Measurements from ENCODE around the gene LRRC10B.
A peak's percentile ranks its signal among the peaks of the same experiment; 100 is the strongest.

LRRC10B gene

DNA sequence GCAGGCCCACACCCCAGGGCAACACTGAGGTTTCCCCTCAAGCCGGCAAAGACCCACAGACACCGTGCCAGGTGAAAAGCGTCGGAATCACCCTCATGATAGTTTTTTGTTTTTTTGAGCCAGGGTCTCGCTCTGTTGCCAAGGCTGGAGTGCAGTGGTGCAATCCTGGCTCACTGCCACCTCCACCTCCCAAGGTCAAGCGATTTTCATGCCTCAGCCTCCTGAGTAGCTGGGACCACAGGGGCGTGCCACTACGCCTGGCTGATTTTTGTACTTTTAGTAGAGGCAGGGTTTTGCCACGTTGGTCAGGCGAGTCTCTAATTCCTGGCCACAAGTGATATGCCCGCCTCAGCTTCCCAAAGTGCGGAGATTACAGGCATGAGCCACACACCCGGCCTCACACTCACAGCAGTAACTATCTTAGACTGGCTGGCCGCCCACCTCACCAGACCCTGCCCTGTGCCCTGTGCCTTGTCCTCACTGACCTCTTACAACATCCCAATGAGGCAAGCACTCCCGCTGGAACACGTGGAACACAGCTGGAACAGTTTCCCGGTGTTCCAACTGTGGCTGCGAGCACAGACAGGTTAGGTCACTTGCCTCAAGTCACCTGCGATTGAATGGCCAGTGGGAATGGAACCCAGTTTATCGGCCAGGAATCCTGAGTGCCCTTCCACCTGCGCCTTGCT, 21.1 kb downstream of the LRRC10B start:
- no peak overlapping the region for H3K4me3 ChIP-seq (ENCODE audit: control insufficient read depth in 1 of 7, extremely low read depth in 1 of 7, insufficient read depth in 4 of 7, low read depth in 2 of 7, low read length in 6 of 7)
- no peak overlapping the region for H3K27ac ChIP-seq (ENCODE audit: insufficient read depth in 1 of 2, low read depth in 1 of 2, low read length in 2 of 2, poor library complexity in 1 of 2, severe bottlenecking in 2 of 2)
- no peak for DNase-seq
- peaks cover 0 to 2% (median 0%) of the 10 kb centered on the region in 4 experiments for H3K4me1 ChIP-seq (ENCODE audit: control extremely low read depth in 1 of 4, control insufficient read depth in 4 of 4, insufficient read depth in 4 of 4, low read length in 3 of 4)
- POLR2A ChIA-PET = no interaction called here
- peaks cover 0 to 47% (median 2%) of the 10 kb centered on the region in 5 experiments for H3K27me3 ChIP-seq (replicated peaks in 2 of 5; ENCODE audit: control insufficient read depth in 4 of 5, insufficient read depth in 5 of 5, low read length in 4 of 5)
- WGBS (ENCODE audit: insufficient coverage) = 93% methylated on average over 19 of the region's 21 CpGs
- CTCF ChIA-PET = interaction anchor here (1.1 to 1.5 kb wide), 3 partner anchors 9 to 56 kb away, joined by 3 to 8 read pairs (median 5); no protein-coding TSS in a partner anchor
- H3K36me3 ChIP-seq (ENCODE audit: control insufficient read depth in 4 of 4, insufficient read depth in 4 of 4, low read length in 3 of 4) = no peaks in the 10 kb centered on the region
- no peaks in the 10 kb centered on the region for H3K9me3 ChIP-seq (ENCODE audit: control extremely low read depth in 1 of 5, control insufficient read depth in 4 of 5, insufficient read depth in 2 of 5, low read depth in 1 of 5, low read length in 4 of 5)

DNA sequence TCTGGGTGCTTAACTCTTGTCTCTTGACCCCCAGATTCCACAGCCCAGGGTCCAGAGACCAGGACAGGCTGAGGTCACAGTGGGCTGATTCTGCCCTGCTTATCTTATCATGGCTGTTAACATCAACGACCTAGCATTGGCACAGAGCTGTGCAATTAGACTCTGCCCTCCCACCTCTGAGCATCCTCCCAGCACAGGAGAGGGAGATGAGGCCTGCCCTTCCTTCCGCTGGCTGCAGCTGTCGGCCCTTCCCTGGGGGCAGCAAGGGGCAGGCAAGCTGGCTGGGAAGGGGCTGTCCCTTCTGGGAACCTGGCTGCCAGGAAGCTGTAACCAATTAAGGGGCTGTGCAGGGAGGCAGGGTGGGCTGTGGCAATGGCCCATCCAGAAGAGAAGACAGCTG, 22.5 kb downstream of the LRRC10B start:
- POLR2A ChIA-PET = no interaction called here
- Histone ChIP-seq H3K4me1 (ENCODE audit: control extremely low read depth in 1 of 4, control insufficient read depth in 4 of 4, insufficient read depth in 4 of 4, low read length in 3 of 4) (peaks cover 0 to 2% (median 0%) of the 10 kb centered on the region in 4 experiments), H3K27ac (ENCODE audit: insufficient read depth in 1 of 2, low read depth in 1 of 2, low read length in 2 of 2, poor library complexity in 1 of 2, severe bottlenecking in 2 of 2) (no peak overlapping the region), H3K27me3 (replicated peaks in 2 of 5; ENCODE audit: control insufficient read depth in 4 of 5, insufficient read depth in 5 of 5, low read length in 4 of 5) (peaks cover 0 to 40% (median 2%) of the 10 kb centered on the region in 5 experiments), H3K4me3 (ENCODE audit: control insufficient read depth in 1 of 7, extremely low read depth in 1 of 7, insufficient read depth in 4 of 7, low read depth in 2 of 7, low read length in 6 of 7) (no peak overlapping the region), H3K36me3 (ENCODE audit: control insufficient read depth in 4 of 4, insufficient read depth in 4 of 4, low read length in 3 of 4) (no peaks in the 10 kb centered on the region), H3K9me3 (ENCODE audit: control extremely low read depth in 1 of 5, control insufficient read depth in 4 of 5, insufficient read depth in 2 of 5, low read depth in 1 of 5, low read length in 4 of 5) (no peaks in the 10 kb centered on the region)
- WGBS (ENCODE audit: insufficient coverage) = 43% methylated on average over 2 of the region's 3 CpGs
- no peak for DNase-seq
- CTCF ChIA-PET = interaction anchor here (0.8 to 2.7 kb wide), 13 partner anchors 10 to 107 kb away, joined by 3 to 12 read pairs (median 5); no protein-coding TSS in a partner anchor

DNA sequence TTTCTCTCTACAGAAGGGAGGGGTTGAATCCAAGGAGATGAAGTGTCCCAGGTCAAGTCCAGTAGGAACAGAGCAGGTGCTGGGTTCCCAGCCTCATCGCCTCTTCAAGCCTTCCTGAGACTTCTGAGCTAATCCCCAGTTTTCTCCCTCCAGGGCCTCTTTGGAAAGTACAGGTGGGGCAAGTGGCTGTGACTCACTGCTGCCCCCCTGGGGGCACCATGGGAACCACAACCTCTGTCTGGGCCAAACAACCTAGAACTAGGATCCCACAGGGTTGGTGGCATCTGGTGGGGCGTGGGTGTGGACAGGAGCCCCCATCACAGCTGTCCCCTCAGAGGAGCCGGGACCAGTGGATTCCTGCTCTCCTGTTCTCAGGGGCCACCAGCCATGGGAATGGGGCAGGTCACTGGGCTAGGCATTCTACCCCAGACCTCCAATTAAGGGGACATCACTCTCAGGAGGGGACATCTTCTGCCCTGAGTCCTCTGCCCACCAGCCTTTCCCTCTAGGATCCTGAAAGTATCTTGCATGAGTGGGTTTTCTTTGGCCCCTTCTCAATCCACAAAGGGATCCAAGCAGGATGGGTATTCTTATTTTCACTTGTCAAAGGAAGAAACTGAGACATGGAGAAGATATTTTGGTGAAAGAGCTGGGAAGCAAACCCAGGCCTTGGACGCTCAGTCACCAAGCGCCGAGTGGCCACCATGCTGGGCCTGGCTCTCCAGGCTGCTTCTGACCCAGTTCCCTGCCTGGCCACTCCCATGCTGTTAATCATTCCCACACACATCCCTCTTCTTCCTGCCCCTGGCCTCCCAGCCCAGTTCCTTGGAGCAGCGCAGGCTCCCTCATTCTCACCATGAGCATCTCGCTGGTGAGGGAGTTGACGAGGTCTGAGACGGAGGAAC, 23.8 kb downstream of the LRRC10B start:
- CTCF ChIA-PET = interaction anchor here (0.6 to 2.7 kb wide), 17 partner anchors 9 to 146 kb away, joined by 3 to 12 read pairs (median 3); no protein-coding TSS in a partner anchor
- WGBS (ENCODE audit: insufficient coverage) = 80% methylated on average over 1 of the region's 10 CpGs
- no peaks in the 10 kb centered on the region for H3K36me3 ChIP-seq (ENCODE audit: control insufficient read depth in 4 of 4, insufficient read depth in 4 of 4, low read length in 3 of 4)
- POLR2A ChIA-PET = no interaction called here
- DNase-seq = peak; percentile 29 to 59 (median 41)
- H3K4me1 ChIP-seq (ENCODE audit: control extremely low read depth in 1 of 4, control insufficient read depth in 4 of 4, insufficient read depth in 4 of 4, low read length in 3 of 4) = peaks cover 0 to 2% (median 0%) of the 10 kb centered on the region in 4 experiments
- peaks cover 0 to 28% (median 2%) of the 10 kb centered on the region in 5 experiments for H3K27me3 ChIP-seq (replicated peaks in 2 of 5; ENCODE audit: control insufficient read depth in 4 of 5, insufficient read depth in 5 of 5, low read length in 4 of 5)
- no peaks in the 10 kb centered on the region for H3K9me3 ChIP-seq (ENCODE audit: control extremely low read depth in 1 of 5, control insufficient read depth in 4 of 5, insufficient read depth in 2 of 5, low read depth in 1 of 5, low read length in 4 of 5)
- no peak overlapping the region for H3K27ac ChIP-seq (ENCODE audit: insufficient read depth in 1 of 2, low read depth in 1 of 2, low read length in 2 of 2, poor library complexity in 1 of 2, severe bottlenecking in 2 of 2)
- H3K4me3 ChIP-seq (ENCODE audit: control insufficient read depth in 1 of 7, extremely low read depth in 1 of 7, insufficient read depth in 4 of 7, low read depth in 2 of 7, low read length in 6 of 7) = no peak overlapping the region

DNA sequence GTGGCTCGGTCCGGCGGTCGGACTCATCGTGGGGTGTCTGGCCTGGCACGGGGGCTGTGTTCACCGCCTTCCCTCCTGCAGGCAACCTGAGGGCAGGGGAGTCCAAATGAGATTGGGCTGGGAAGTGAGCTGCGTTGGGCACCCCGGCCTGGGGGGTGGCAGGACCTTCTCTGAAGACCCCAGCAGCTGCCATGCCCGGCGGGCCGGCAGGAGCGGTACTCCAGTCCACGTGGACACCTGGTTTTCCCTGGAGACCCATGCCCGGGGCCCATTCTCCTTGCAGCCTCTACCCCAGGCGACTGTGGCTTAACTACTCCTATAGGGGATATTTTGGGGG, 24.5 kb downstream of the LRRC10B start:
- no peaks in the 10 kb centered on the region for H3K36me3 ChIP-seq (ENCODE audit: control insufficient read depth in 4 of 4, insufficient read depth in 4 of 4, low read length in 3 of 4)
- WGBS (ENCODE audit: insufficient coverage) = 89% methylated on average over 9 of the region's 16 CpGs
- DNase-seq = no peak
- H3K4me1 ChIP-seq (ENCODE audit: control extremely low read depth in 1 of 4, control insufficient read depth in 4 of 4, insufficient read depth in 4 of 4, low read length in 3 of 4) = peaks cover 0 to 2% (median 0%) of the 10 kb centered on the region in 4 experiments
- ChIA-PET CTCF (interaction anchor here (0.6 to 2.7 kb wide), 4 partner anchors 12 to 34 kb away, joined by 3 to 11 read pairs (median 4); no protein-coding TSS in a partner anchor), POLR2A (no interaction called here)
- H3K9me3 ChIP-seq (ENCODE audit: control extremely low read depth in 1 of 5, control insufficient read depth in 4 of 5, insufficient read depth in 2 of 5, low read depth in 1 of 5, low read length in 4 of 5) = no peaks in the 10 kb centered on the region
- H3K4me3 ChIP-seq (ENCODE audit: control insufficient read depth in 1 of 7, extremely low read depth in 1 of 7, insufficient read depth in 4 of 7, low read depth in 2 of 7, low read length in 6 of 7) = no peak overlapping the region
- no peak overlapping the region for H3K27ac ChIP-seq (ENCODE audit: insufficient read depth in 1 of 2, low read depth in 1 of 2, low read length in 2 of 2, poor library complexity in 1 of 2, severe bottlenecking in 2 of 2)
- peaks cover 0 to 22% (median 2%) of the 10 kb centered on the region in 5 experiments for H3K27me3 ChIP-seq (replicated peaks in 2 of 5; ENCODE audit: control insufficient read depth in 4 of 5, insufficient read depth in 5 of 5, low read length in 4 of 5)

DNA sequence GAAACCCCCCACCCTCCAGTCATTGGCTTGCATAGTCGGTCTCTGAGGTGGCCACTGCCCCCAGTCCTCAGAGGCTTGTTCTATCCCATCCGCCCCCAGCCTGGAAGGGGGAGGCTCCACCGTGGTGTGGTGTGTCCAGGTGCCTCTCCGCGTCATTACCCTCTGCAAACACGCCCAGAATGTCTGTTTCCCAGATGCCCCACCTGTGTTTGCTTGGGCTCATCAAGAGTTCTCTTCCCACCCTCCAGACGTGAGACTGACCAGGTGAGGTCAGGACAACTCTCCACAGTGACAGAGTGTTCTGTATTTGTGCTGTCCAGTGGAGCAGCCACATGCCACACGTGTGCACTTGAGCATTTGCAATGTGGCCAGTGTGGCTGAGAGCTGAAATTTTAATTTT, 24.9 kb downstream of the LRRC10B start:
- Histone ChIP-seq H3K27ac (ENCODE audit: insufficient read depth in 1 of 2, low read depth in 1 of 2, low read length in 2 of 2, poor library complexity in 1 of 2, severe bottlenecking in 2 of 2) (no peak overlapping the region), H3K4me3 (ENCODE audit: control insufficient read depth in 1 of 7, extremely low read depth in 1 of 7, insufficient read depth in 4 of 7, low read depth in 2 of 7, low read length in 6 of 7) (no peak overlapping the region), H3K36me3 (ENCODE audit: control insufficient read depth in 4 of 4, insufficient read depth in 4 of 4, low read length in 3 of 4) (no peaks in the 10 kb centered on the region), H3K9me3 (ENCODE audit: control extremely low read depth in 1 of 5, control insufficient read depth in 4 of 5, insufficient read depth in 2 of 5, low read depth in 1 of 5, low read length in 4 of 5) (no peaks in the 10 kb centered on the region), H3K27me3 (replicated peaks in 2 of 5; ENCODE audit: control insufficient read depth in 4 of 5, insufficient read depth in 5 of 5, low read length in 4 of 5) (peaks cover 0 to 18% (median 2%) of the 10 kb centered on the region in 5 experiments), H3K4me1 (ENCODE audit: control extremely low read depth in 1 of 4, control insufficient read depth in 4 of 4, insufficient read depth in 4 of 4, low read length in 3 of 4) (peaks cover 0 to 2% (median 0%) of the 10 kb centered on the region in 4 experiments)
- WGBS (ENCODE audit: insufficient coverage) = 83% methylated on average over 6 of the region's 8 CpGs
- CTCF ChIA-PET = interaction anchor here (0.8 to 1.5 kb wide), 2 partner anchors 16 to 33 kb away, joined by 3 to 4 read pairs; no protein-coding TSS in a partner anchor
- DNase-seq = no peak
- POLR2A ChIA-PET = no interaction called here

DNA sequence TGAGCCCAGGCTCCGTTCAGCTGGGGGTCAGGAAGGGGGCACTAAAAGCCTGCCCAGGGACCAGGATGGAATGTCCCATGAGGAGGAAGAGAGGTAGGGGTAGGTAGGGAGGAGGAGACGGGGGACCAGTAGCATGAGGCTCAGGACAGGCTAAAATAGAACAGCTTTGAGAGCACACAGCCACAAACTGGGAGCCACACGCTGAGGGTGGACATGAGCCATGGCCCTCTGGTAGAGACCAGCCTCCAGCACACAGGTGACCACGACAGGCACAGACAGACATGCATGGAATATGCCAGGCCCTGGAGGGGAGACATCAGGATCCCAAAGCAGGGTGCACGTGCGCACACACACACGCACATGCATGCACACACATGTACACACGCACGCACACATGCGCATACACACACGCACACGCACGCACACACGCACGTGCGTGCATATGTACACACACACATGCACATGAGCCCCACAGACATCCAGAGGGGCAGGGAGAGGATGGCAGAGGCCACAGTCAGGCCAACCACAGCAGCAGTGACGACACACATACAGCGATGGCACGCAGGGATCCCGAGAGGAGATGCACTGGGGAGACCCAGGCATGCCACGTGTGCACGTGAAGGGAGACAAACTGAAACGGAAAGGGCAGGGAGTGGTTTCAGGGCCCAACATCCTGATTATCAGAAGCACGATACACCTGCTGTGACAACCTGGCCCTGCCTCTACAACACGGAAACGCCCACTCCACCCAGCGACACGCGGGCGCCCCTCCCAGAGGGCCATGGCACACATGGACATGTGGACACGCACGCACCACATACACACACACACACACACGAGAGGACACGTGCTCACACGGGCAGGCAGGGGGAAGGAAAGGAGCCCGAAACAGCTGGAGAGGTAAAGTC, 25.7 kb downstream of the LRRC10B start:
- no peak for DNase-seq
- WGBS (ENCODE audit: insufficient coverage) = 89% methylated on average over 31 of the region's 36 CpGs
- Histone ChIP-seq H3K27me3 (replicated peaks in 2 of 5; ENCODE audit: control insufficient read depth in 4 of 5, insufficient read depth in 5 of 5, low read length in 4 of 5) (peaks cover 0 to 18% (median 3%) of the 10 kb centered on the region in 5 experiments), H3K36me3 (ENCODE audit: control insufficient read depth in 4 of 4, insufficient read depth in 4 of 4, low read length in 3 of 4) (no peaks in the 10 kb centered on the region), H3K9me3 (ENCODE audit: control extremely low read depth in 1 of 5, control insufficient read depth in 4 of 5, insufficient read depth in 2 of 5, low read depth in 1 of 5, low read length in 4 of 5) (no peaks in the 10 kb centered on the region), H3K27ac (ENCODE audit: insufficient read depth in 1 of 2, low read depth in 1 of 2, low read length in 2 of 2, poor library complexity in 1 of 2, severe bottlenecking in 2 of 2) (no peak overlapping the region), H3K4me3 (ENCODE audit: control insufficient read depth in 1 of 7, extremely low read depth in 1 of 7, insufficient read depth in 4 of 7, low read depth in 2 of 7, low read length in 6 of 7) (no peak overlapping the region), H3K4me1 (ENCODE audit: control extremely low read depth in 1 of 4, control insufficient read depth in 4 of 4, insufficient read depth in 4 of 4, low read length in 3 of 4) (peaks cover 0 to 2% (median 0%) of the 10 kb centered on the region in 4 experiments)
- ChIA-PET CTCF (interaction anchor here (1.5 kb wide), 1 partner anchor 32 kb away, joined by 4 read pairs; no protein-coding TSS in a partner anchor), POLR2A (no interaction called here)
